ENCODE measurements around the gene FGF14. TPM values are rescaled to one million over a fixed set of nuclear protein-coding genes. Genes with fewer than 3 reads are reported as not detected.

Gene FGF14
- polyA plus RNA-seq, 2 donors = 0.04 to 0.29 TPM

GRCh38 chr13:102198418-102199311, 203.2 kb downstream of the FGF14 start:
- 65 to 74% methylated on average over 7 of the region's 7 CpGs for WGBS, 2 donors
- Histone ChIP-seq H3K4me3 (ENCODE audit: low read depth in 1 of 2, low read length in 2 of 2) (no peak overlapping the region), H3K27me3 (ENCODE audit: control insufficient read depth in 1 of 2, insufficient read depth in 2 of 2, low read length in 2 of 2) (no peaks in the 10 kb centered on the region), H3K36me3 (ENCODE audit: control insufficient read depth in 2 of 2, insufficient read depth in 2 of 2, low read length in 1 of 2) (no peaks in the 10 kb centered on the region), H3K4me1 (ENCODE audit: control insufficient read depth in 2 of 2, insufficient read depth in 2 of 2, low read length in 1 of 2) (no peaks in the 10 kb centered on the region), H3K27ac (ENCODE audit: low read depth in 2 of 2, low read length in 1 of 2) (no peak overlapping the region), H3K9me3 (ENCODE audit: control insufficient read depth in 2 of 2, insufficient read depth in 1 of 2, low read depth in 1 of 2, low read length in 1 of 2) (no peaks in the 10 kb centered on the region)

DNA sequence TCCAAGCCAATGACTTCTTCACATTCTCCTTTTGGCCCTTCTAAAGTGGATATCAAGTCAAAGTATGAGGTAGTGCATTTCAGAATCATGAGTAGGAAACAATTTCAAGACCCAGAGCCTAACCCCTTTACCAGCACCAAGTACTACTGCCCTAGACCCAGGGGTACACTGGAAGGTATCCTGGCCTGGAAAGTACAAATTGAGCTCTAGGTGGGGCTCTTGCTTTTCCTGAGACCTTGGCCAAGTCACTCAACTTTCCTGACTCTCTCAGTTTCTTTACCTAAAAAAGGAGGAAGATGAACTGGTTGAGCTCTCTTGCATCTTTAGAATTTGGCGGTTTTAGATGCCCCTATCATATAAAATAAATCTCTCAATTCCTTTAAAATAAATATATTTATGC, 204.7 kb downstream of the FGF14 start:
- Histone ChIP-seq H3K9me3 (ENCODE audit: control insufficient read depth in 2 of 2, insufficient read depth in 1 of 2, low read depth in 1 of 2, low read length in 1 of 2) (no peaks in the 10 kb centered on the region), H3K27ac (ENCODE audit: low read depth in 2 of 2, low read length in 1 of 2) (no peak overlapping the region), H3K4me1 (ENCODE audit: control insufficient read depth in 2 of 2, insufficient read depth in 2 of 2, low read length in 1 of 2) (no peaks in the 10 kb centered on the region), H3K4me3 (ENCODE audit: low read depth in 1 of 2, low read length in 2 of 2) (no peak overlapping the region), H3K36me3 (ENCODE audit: control insufficient read depth in 2 of 2, insufficient read depth in 2 of 2, low read length in 1 of 2) (no peaks in the 10 kb centered on the region), H3K27me3 (ENCODE audit: control insufficient read depth in 1 of 2, insufficient read depth in 2 of 2, low read length in 2 of 2) (no peaks in the 10 kb centered on the region)
- WGBS, 2 donors = 85 to 92% methylated on average over 1 of the region's 1 CpG

DNA sequence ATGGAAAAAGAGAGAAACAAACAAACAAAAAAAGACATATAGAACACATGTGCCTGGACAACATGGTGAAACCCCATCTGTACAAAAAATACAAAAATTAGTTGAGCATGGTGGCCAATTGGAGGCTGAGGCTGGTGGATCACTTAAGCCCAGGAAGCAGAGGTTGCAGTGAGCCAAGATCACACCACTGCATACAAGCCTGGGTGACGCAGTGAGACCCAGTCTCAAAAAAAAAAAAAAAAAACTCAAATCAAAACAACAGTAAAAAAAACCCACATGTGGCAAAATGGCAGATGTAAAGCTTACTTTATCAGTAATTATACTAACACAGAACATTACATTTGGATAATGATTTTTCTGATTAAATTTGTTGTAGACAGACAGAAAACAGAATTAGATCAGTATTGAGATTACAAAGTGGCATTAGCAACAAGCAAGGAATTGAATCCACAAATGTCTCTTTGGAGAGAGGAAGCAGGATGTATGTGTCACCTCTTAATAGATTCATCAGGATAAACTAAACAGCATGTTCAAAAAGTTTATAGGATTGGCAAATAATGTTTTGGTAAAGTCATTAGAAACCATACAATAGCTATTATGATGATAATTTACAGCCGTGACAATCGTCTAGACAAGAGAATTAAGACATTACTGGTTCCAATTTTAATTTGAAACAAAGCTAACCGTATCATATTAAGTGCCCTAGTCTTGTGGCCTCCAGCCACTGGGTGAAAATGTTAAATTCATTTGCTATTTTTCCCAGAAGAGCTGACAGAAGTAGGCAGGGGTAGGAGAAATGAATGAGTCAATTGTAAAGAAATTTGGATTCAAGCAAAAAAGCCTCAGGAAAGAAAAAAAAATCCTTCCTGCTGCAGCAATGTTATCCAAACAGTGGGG, 206.0 kb downstream of the FGF14 start:
- Histone ChIP-seq H3K9me3 (ENCODE audit: control insufficient read depth in 2 of 2, insufficient read depth in 1 of 2, low read depth in 1 of 2, low read length in 1 of 2) (no peaks in the 10 kb centered on the region), H3K27me3 (ENCODE audit: control insufficient read depth in 1 of 2, insufficient read depth in 2 of 2, low read length in 2 of 2) (no peaks in the 10 kb centered on the region), H3K4me1 (ENCODE audit: control insufficient read depth in 2 of 2, insufficient read depth in 2 of 2, low read length in 1 of 2) (no peaks in the 10 kb centered on the region), H3K36me3 (ENCODE audit: control insufficient read depth in 2 of 2, insufficient read depth in 2 of 2, low read length in 1 of 2) (no peaks in the 10 kb centered on the region), H3K27ac (ENCODE audit: low read depth in 2 of 2, low read length in 1 of 2) (no peak overlapping the region), H3K4me3 (ENCODE audit: low read depth in 1 of 2, low read length in 2 of 2) (no peak overlapping the region)
- 41 to 52% methylated on average over 4 of the region's 4 CpGs for whole genome bisulfite sequencing, 2 donors

DNA sequence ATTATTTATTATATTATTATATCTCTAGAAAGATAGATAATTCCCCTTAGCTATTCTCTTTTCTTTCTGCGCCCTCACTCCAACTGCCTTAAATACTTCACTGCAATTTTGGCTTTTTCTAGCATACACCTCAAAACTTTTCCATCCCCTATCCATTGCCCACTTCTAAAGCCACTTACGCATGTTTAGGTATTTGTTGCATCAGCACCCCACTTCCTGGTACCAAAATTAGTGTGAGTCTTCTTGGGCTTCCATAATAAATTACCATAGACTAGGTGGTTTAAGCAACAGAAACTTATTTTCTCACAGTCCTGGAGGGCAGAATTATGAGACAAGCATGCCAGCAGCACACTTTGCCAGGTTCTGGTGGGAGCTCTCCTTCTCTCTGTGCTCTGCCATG, 209.0 kb downstream of the FGF14 start:
- Histone ChIP-seq H3K36me3 (ENCODE audit: control insufficient read depth in 2 of 2, insufficient read depth in 2 of 2, low read length in 1 of 2) (no peaks in the 10 kb centered on the region), H3K27ac (ENCODE audit: low read depth in 2 of 2, low read length in 1 of 2) (no peak overlapping the region), H3K4me3 (ENCODE audit: low read depth in 1 of 2, low read length in 2 of 2) (no peak overlapping the region), H3K9me3 (ENCODE audit: control insufficient read depth in 2 of 2, insufficient read depth in 1 of 2, low read depth in 1 of 2, low read length in 1 of 2) (no peaks in the 10 kb centered on the region), H3K4me1 (ENCODE audit: control insufficient read depth in 2 of 2, insufficient read depth in 2 of 2, low read length in 1 of 2) (no peaks in the 10 kb centered on the region), H3K27me3 (ENCODE audit: control insufficient read depth in 1 of 2, insufficient read depth in 2 of 2, low read length in 2 of 2) (no peaks in the 10 kb centered on the region)
- 92 to 93% methylated on average over 2 of the region's 2 CpGs for WGBS, 2 donors

GRCh38 chr13:102191951-102192502, 209.8 kb downstream of the FGF14 start:
- Histone ChIP-seq H3K4me3 (ENCODE audit: low read depth in 1 of 2, low read length in 2 of 2) (no peak overlapping the region), H3K27me3 (ENCODE audit: control insufficient read depth in 1 of 2, insufficient read depth in 2 of 2, low read length in 2 of 2) (no peaks in the 10 kb centered on the region), H3K9me3 (ENCODE audit: control insufficient read depth in 2 of 2, insufficient read depth in 1 of 2, low read depth in 1 of 2, low read length in 1 of 2) (no peaks in the 10 kb centered on the region), H3K36me3 (ENCODE audit: control insufficient read depth in 2 of 2, insufficient read depth in 2 of 2, low read length in 1 of 2) (no peaks in the 10 kb centered on the region), H3K27ac (ENCODE audit: low read depth in 2 of 2, low read length in 1 of 2) (no peak overlapping the region), H3K4me1 (ENCODE audit: control insufficient read depth in 2 of 2, insufficient read depth in 2 of 2, low read length in 1 of 2) (no peaks in the 10 kb centered on the region)
- 3 to 10% methylated on average over 1 of the region's 1 CpG for WGBS, 2 donors

GRCh38 chr13:102190930-102191329, 210.9 kb downstream of the FGF14 start:
- Histone ChIP-seq H3K4me3 (ENCODE audit: low read depth in 1 of 2, low read length in 2 of 2) (no peak overlapping the region), H3K36me3 (ENCODE audit: control insufficient read depth in 2 of 2, insufficient read depth in 2 of 2, low read length in 1 of 2) (no peaks in the 10 kb centered on the region), H3K4me1 (ENCODE audit: control insufficient read depth in 2 of 2, insufficient read depth in 2 of 2, low read length in 1 of 2) (no peaks in the 10 kb centered on the region), H3K27ac (ENCODE audit: low read depth in 2 of 2, low read length in 1 of 2) (no peak overlapping the region), H3K27me3 (ENCODE audit: control insufficient read depth in 1 of 2, insufficient read depth in 2 of 2, low read length in 2 of 2) (no peaks in the 10 kb centered on the region), H3K9me3 (ENCODE audit: control insufficient read depth in 2 of 2, insufficient read depth in 1 of 2, low read depth in 1 of 2, low read length in 1 of 2) (no peaks in the 10 kb centered on the region)
- 44 to 58% methylated on average over 2 of the region's 2 CpGs for WGBS, 2 donors

- Histone ChIP-seq H3K36me3 (ENCODE audit: control insufficient read depth in 2 of 2, insufficient read depth in 2 of 2, low read length in 1 of 2) (no peaks in the 10 kb centered on the region), H3K27me3 (ENCODE audit: control insufficient read depth in 1 of 2, insufficient read depth in 2 of 2, low read length in 2 of 2) (no peaks in the 10 kb centered on the region), H3K9me3 (ENCODE audit: control insufficient read depth in 2 of 2, insufficient read depth in 1 of 2, low read depth in 1 of 2, low read length in 1 of 2) (no peaks in the 10 kb centered on the region), H3K27ac (ENCODE audit: low read depth in 2 of 2, low read length in 1 of 2) (no peak overlapping the region), H3K4me1 (ENCODE audit: control insufficient read depth in 2 of 2, insufficient read depth in 2 of 2, low read length in 1 of 2) (no peaks in the 10 kb centered on the region), H3K4me3 (ENCODE audit: low read depth in 1 of 2, low read length in 2 of 2) (no peak overlapping the region)
- WGBS, 2 donors = 79 to 86% methylated on average over 4 of the region's 4 CpGs
These were observed 214.5 kb downstream of the FGF14 start for GRCh38 chr13:102187313-102187712.

GRCh38 chr13:102185375-102185984, 216.4 kb downstream of the FGF14 start:
- Histone ChIP-seq H3K4me3 (ENCODE audit: low read depth in 1 of 2, low read length in 2 of 2) (no peak overlapping the region), H3K4me1 (ENCODE audit: control insufficient read depth in 2 of 2, insufficient read depth in 2 of 2, low read length in 1 of 2) (no peaks in the 10 kb centered on the region), H3K27me3 (ENCODE audit: control insufficient read depth in 1 of 2, insufficient read depth in 2 of 2, low read length in 2 of 2) (no peaks in the 10 kb centered on the region), H3K9me3 (ENCODE audit: control insufficient read depth in 2 of 2, insufficient read depth in 1 of 2, low read depth in 1 of 2, low read length in 1 of 2) (no peaks in the 10 kb centered on the region), H3K36me3 (ENCODE audit: control insufficient read depth in 2 of 2, insufficient read depth in 2 of 2, low read length in 1 of 2) (no peaks in the 10 kb centered on the region), H3K27ac (ENCODE audit: low read depth in 2 of 2, low read length in 1 of 2) (no peak overlapping the region)
- 57 to 70% methylated on average over 5 of the region's 5 CpGs for WGBS, 2 donors

- WGBS, 2 donors = 84 to 86% methylated on average over 4 of the region's 4 CpGs
- Histone ChIP-seq H3K36me3 (ENCODE audit: control insufficient read depth in 2 of 2, insufficient read depth in 2 of 2, low read length in 1 of 2) (no peaks in the 10 kb centered on the region), H3K4me3 (ENCODE audit: low read depth in 1 of 2, low read length in 2 of 2) (no peak overlapping the region), H3K27me3 (ENCODE audit: control insufficient read depth in 1 of 2, insufficient read depth in 2 of 2, low read length in 2 of 2) (no peaks in the 10 kb centered on the region), H3K9me3 (ENCODE audit: control insufficient read depth in 2 of 2, insufficient read depth in 1 of 2, low read depth in 1 of 2, low read length in 1 of 2) (no peaks in the 10 kb centered on the region), H3K27ac (ENCODE audit: low read depth in 2 of 2, low read length in 1 of 2) (no peak overlapping the region), H3K4me1 (ENCODE audit: control insufficient read depth in 2 of 2, insufficient read depth in 2 of 2, low read length in 1 of 2) (no peaks in the 10 kb centered on the region)
These were observed 218.2 kb downstream of the FGF14 start for GRCh38 chr13:102183509-102184182.
